ENCODE measurements around the gene TSG101. TPM values are rescaled to one million over a fixed set of nuclear protein-coding genes. Genes with fewer than 3 reads are reported as not detected.

TSG101 gene
- total RNA-seq, 1 donor from 2014 or later, result 55.4 TPM

GRCh38 chr11:18563090-18563730 lies 36.5 kb upstream of the TSG101 start:
- no peak for TF ChIP-seq CTCF (IDR thresholded peaks at IDR 0.05)
- no peak for DNase-seq (ENCODE audit: low spot score)
- H3K27ac Mint-ChIP-seq (ENCODE audit: unreplicated experiment), result no peak overlapping the region
- H3K4me3 Mint-ChIP-seq (ENCODE audit: unreplicated experiment), result no peak overlapping the region
- H3K9me3 Mint-ChIP-seq (ENCODE audit: low read depth), result no peaks in the 10 kb centered on the region
- H3K36me3 Mint-ChIP-seq (ENCODE audit: low read depth), result peaks cover 9% of the 10 kb centered on the region
- H3K27me3 Mint-ChIP-seq (ENCODE audit: low read depth), result no peaks in the 10 kb centered on the region
- H3K4me1 Mint-ChIP-seq (ENCODE audit: low read depth), result peaks cover 17% of the 10 kb centered on the region

GRCh38 chr11:18548001-18548400 lies 21.3 kb upstream of the TSG101 start:
- no peaks in the 10 kb centered on the region for H3K27me3 Mint-ChIP-seq (ENCODE audit: low read depth)
- no peak overlapping the region for H3K27ac Mint-ChIP-seq (ENCODE audit: unreplicated experiment)
- H3K9me3 Mint-ChIP-seq (ENCODE audit: low read depth), result no peaks in the 10 kb centered on the region
- peaks cover 6% of the 10 kb centered on the region for H3K36me3 Mint-ChIP-seq (ENCODE audit: low read depth)
- H3K4me3 Mint-ChIP-seq (ENCODE audit: unreplicated experiment), result no peak overlapping the region
- H3K4me1 Mint-ChIP-seq (ENCODE audit: low read depth), result no peaks in the 10 kb centered on the region
- no peak for DNase-seq (ENCODE audit: low spot score)
- no peak for TF ChIP-seq CTCF (IDR thresholded peaks at IDR 0.05)

GRCh38 chr11:18540207-18541009 lies 13.7 kb upstream of the TSG101 start:
- no peak overlapping the region for H3K27ac Mint-ChIP-seq (ENCODE audit: unreplicated experiment)
- peak; percentile 81 for TF ChIP-seq CTCF (IDR thresholded peaks at IDR 0.05)
- DNase-seq (ENCODE audit: low spot score), result no peak
- H3K36me3 Mint-ChIP-seq (ENCODE audit: low read depth), result peaks cover 4% of the 10 kb centered on the region
- H3K9me3 Mint-ChIP-seq (ENCODE audit: low read depth), result no peaks in the 10 kb centered on the region
- no peak overlapping the region for H3K4me3 Mint-ChIP-seq (ENCODE audit: unreplicated experiment)
- no peaks in the 10 kb centered on the region for H3K27me3 Mint-ChIP-seq (ENCODE audit: low read depth)
- H3K4me1 Mint-ChIP-seq (ENCODE audit: low read depth), result no peaks in the 10 kb centered on the region

- H3K4me3 Mint-ChIP-seq (ENCODE audit: unreplicated experiment), result no peak overlapping the region
- H3K4me1 Mint-ChIP-seq (ENCODE audit: low read depth), result no peaks in the 10 kb centered on the region
- no peak for TF ChIP-seq CTCF (IDR thresholded peaks at IDR 0.05)
- H3K27me3 Mint-ChIP-seq (ENCODE audit: low read depth), result no peaks in the 10 kb centered on the region
- H3K9me3 Mint-ChIP-seq (ENCODE audit: low read depth), result no peaks in the 10 kb centered on the region
- no peak overlapping the region for H3K27ac Mint-ChIP-seq (ENCODE audit: unreplicated experiment)
- DNase-seq (ENCODE audit: low spot score), result no peak
- H3K36me3 Mint-ChIP-seq (ENCODE audit: low read depth), result no peaks in the 10 kb centered on the region
Measured at GRCh38 chr11:18536209-18536608, 9.5 kb upstream of the TSG101 start.

- Mint-ChIP-seq H3K36me3 (ENCODE audit: low read depth) (no peaks in the 10 kb centered on the region), H3K27me3 (ENCODE audit: low read depth) (no peaks in the 10 kb centered on the region), H3K4me3 (ENCODE audit: unreplicated experiment) (no peak overlapping the region), H3K27ac (ENCODE audit: unreplicated experiment) (no peak overlapping the region), H3K9me3 (ENCODE audit: low read depth) (no peaks in the 10 kb centered on the region), H3K4me1 (ENCODE audit: low read depth) (no peaks in the 10 kb centered on the region)
- TF ChIP-seq CTCF (IDR thresholded peaks at IDR 0.05), result no peak
- DNase-seq (ENCODE audit: low spot score), result no peak
Measured at GRCh38 chr11:18534245-18534644, 7.5 kb upstream of the TSG101 start.
